HCT116 (cell line): Measurements from ENCODE around the gene ATP2C1. TPM values are rescaled to one million over a fixed set of nuclear protein-coding genes. Genes with fewer than 3 reads are reported as not detected.

ENCODE experiments used
- ATAC-seq: fragments of 200-7000 bp; cut with Tn5 transposase; 2 replicates; pipeline ENCODE4 v1.9.1; 2020; ENCODE audit warnings: mild to moderate bottlenecking, moderate library complexity
- BruUV-seq: library from RNA; stranded (reverse); fragments of 400-500 nt; replicated peaks from 2 replicates; lab custom pipeline; 2021; lab: Mats Ljungman, UMichigan
- CTCF ChIA-PET: fragments of 300-600 bp; sonication (Branson Sonifier 250); formaldehyde crosslinking; loops from one replicate; lab custom pipeline; 2021; ENCODE audit warnings: antibody characterized with exemption; lab: Charles Lee
- POLR2A ChIA-PET: fragments of 300-600, 350-600 bp; sonication (Branson Sonifier 250); formaldehyde crosslinking; loops from one replicate; lab custom pipeline; 2021; ENCODE audit warnings: antibody characterized with exemption; lab: Charles Lee
- RAD21 ChIA-PET, 2 experiments: fragments of 300-600 bp; sonication (Branson Sonifier 250); formaldehyde crosslinking; loops; one replicate each; lab custom pipeline; 2023; ENCODE audit warnings: low total read pairs in 2 of 2; ENCODE audit not compliant: uncharacterized antibody in 2 of 2, unreplicated experiment in 2 of 2, low non-redundant PET in 1 of 2; lab: Charles Lee
- DNase-seq: peaks from one replicate; pipeline ENCODE4 v3.0.0-alpha.2; 2010; ENCODE audit warnings: low read depth, low spot score
- H2AFZ ChIP-seq: fragments of 200-600 bp; shearing (Covaris generic), sonication (generic); 2 replicates; pipeline ENCODE4 v1.6.1; 2017; ENCODE audit warnings: low read depth, mixed run types, mixed read lengths, antibody characterized with exemption, low read length; ENCODE audit not compliant: poor library complexity, severe bottlenecking
- H3K27ac ChIP-seq: 2 replicates; pipeline ENCODE4 v1.5.1; 2012; ENCODE audit warnings: low read depth, low read length
- H3K27me3 ChIP-seq: fragments of 200-600 bp; sonication (generic); 2 replicates; pipeline ENCODE4 v1.6.1; 2016; ENCODE audit warnings: mixed run types, low read length, mixed read lengths; ENCODE audit not compliant: insufficient read depth
- H3K36me3 ChIP-seq, 2 experiments: fragments of 200-500 bp in 1 of 2; fragments of 200-600 bp in 1 of 2; sonication (Bioruptor generic) in 1 of 2; sonication (generic) in 1 of 2; 2 replicates each; pipeline versions ENCODE4 v1.5.1 to v1.6.1; 2014 to 2016; ENCODE audit warnings: low read length in 2 of 2, inconsistent platforms in 1 of 2, mixed read lengths in 1 of 2, mixed run types in 1 of 2; ENCODE audit not compliant: insufficient read depth in 2 of 2, control insufficient read depth in 1 of 2
- H3K4me1 ChIP-seq, 2 experiments: fragments of 200-600 bp in 1 of 2; sonication (generic) in 1 of 2; 2 replicates each; pipeline versions ENCODE4 v1.5.1 to v1.6.1; 2012 to 2017; ENCODE audit warnings: low read length in 2 of 2, inconsistent platforms in 1 of 2, mild to moderate bottlenecking in 1 of 2, mixed read lengths in 1 of 2, mixed run types in 1 of 2, moderate library complexity in 1 of 2; ENCODE audit not compliant: insufficient read depth in 2 of 2, control insufficient read depth in 1 of 2
- H3K4me2 ChIP-seq: fragments of 200-600 bp; sonication (generic); 2 replicates; pipeline ENCODE4 v1.6.1; 2017; ENCODE audit warnings: mixed run types, low read length, mixed read lengths
- H3K4me3 ChIP-seq, 2 experiments: fragments of 200-600 bp in 1 of 2; sonication (generic) in 1 of 2; replicated peaks in 1 of 2; 2 replicates each; pipeline ENCODE4 v1.5.1; 2011 to 2016; ENCODE audit warnings: low read length in 2 of 2, control low read depth in 1 of 2, low read depth in 1 of 2, mild to moderate bottlenecking in 1 of 2, mixed read lengths in 1 of 2, mixed run types in 1 of 2
- H3K79me2 ChIP-seq: fragments of 200-600 bp; sonication (generic); 2 replicates; pipeline ENCODE4 v1.6.1; 2017; ENCODE audit warnings: mild to moderate bottlenecking, mixed run types, low read length, moderate library complexity, mixed read lengths; ENCODE audit not compliant: insufficient read depth
- H3K9ac ChIP-seq: fragments of 200-600 bp; sonication (generic); 2 replicates; pipeline ENCODE4 v1.6.1; 2016; ENCODE audit warnings: low read length, mixed read lengths
- H3K9me2 ChIP-seq: fragments of 200-600 bp; sonication (generic), shearing (Covaris generic); 2 replicates; pipeline ENCODE4 v1.6.1; 2017; ENCODE audit warnings: mixed run types, mild to moderate bottlenecking, moderate library complexity; ENCODE audit not compliant: insufficient read depth
- H3K9me3 ChIP-seq, 2 experiments: fragments of 200-500 bp in 1 of 2; fragments of 200-600 bp in 1 of 2; sonication (Bioruptor generic) in 1 of 2; sonication (generic) in 1 of 2; 2 replicates each; pipeline ENCODE4 v1.6.1; 2014 to 2017; ENCODE audit warnings: low read length in 2 of 2, mixed read lengths in 2 of 2, inconsistent platforms in 1 of 2, low read depth in 1 of 2, mild to moderate bottlenecking in 1 of 2, mixed run types in 1 of 2, moderate library complexity in 1 of 2; ENCODE audit not compliant: control insufficient read depth in 1 of 2, insufficient read depth in 1 of 2
- H4K20me1 ChIP-seq: fragments of 200-600 bp; sonication (generic), shearing (Covaris generic); 2 replicates; pipeline ENCODE4 v1.6.1; 2017; ENCODE audit warnings: mixed run types, mild to moderate bottlenecking, moderate library complexity; ENCODE audit not compliant: insufficient read depth
- ATF3 ChIP-seq: IDR thresholded peaks from 2 replicates; pipeline ENCODE4 v1.6.1; 2012
- CBX3 ChIP-seq: IDR thresholded peaks from 2 replicates; pipeline ENCODE4 v1.6.1; 2012; ENCODE audit warnings: low read depth
- CEBPB ChIP-seq: IDR thresholded peaks from 2 replicates; pipeline ENCODE4 v1.6.1; 2012; ENCODE audit warnings: low read depth
- CTCF ChIP-seq, 3 experiments: fragments of 200-600 bp in 1 of 3; sonication (generic) in 1 of 3; IDR thresholded peaks in 2 of 3; conservative IDR thresholded peaks in 1 of 3; 2 replicates each; pipeline ENCODE4 v1.5.1; 2012 to 2017; ENCODE audit warnings: low read depth in 2 of 3, low read length in 2 of 3, antibody characterized with exemption in 1 of 3, borderline replicate concordance in 1 of 3, control low read depth in 1 of 3, mild to moderate bottlenecking in 1 of 3, mixed read lengths in 1 of 3, mixed run types in 1 of 3, moderate library complexity in 1 of 3; ENCODE audit not compliant: insufficient read depth in 1 of 3
- EGR1 ChIP-seq: IDR thresholded peaks from 2 replicates; pipeline ENCODE4 v1.6.1; 2012; ENCODE audit warnings: low read depth
- ELF1 ChIP-seq: IDR thresholded peaks from 2 replicates; pipeline ENCODE4 v1.6.1; 2012; ENCODE audit warnings: low read depth, borderline replicate concordance
- EZH2phosphoT487 ChIP-seq: fragments of 200-600 bp; IDR thresholded peaks from 2 replicates; pipeline ENCODE4 v1.6.1; 2018; ENCODE audit warnings: antibody characterized with exemption, borderline replicate concordance
- JUND ChIP-seq: IDR thresholded peaks from 2 replicates; pipeline ENCODE4 v1.6.1; 2012
- MAX ChIP-seq: IDR thresholded peaks from 2 replicates; pipeline ENCODE4 v1.6.1; 2012
- POLR2A ChIP-seq: IDR thresholded peaks from 2 replicates; pipeline ENCODE4 v1.7.0; 2011; ENCODE audit warnings: borderline replicate concordance; ENCODE audit not compliant: insufficient read depth, insufficient read length; ENCODE audit errors: extremely low read depth
- POLR2AphosphoS5 ChIP-seq: IDR thresholded peaks from 2 replicates; pipeline ENCODE4 v1.6.1; 2011; ENCODE audit warnings: mild to moderate bottlenecking, low read depth, low read length, moderate library complexity
- RAD21 ChIP-seq: IDR thresholded peaks from 2 replicates; pipeline ENCODE4 v1.6.1; 2012; ENCODE audit warnings: low read depth, mild to moderate bottlenecking
- REST ChIP-seq: IDR thresholded peaks from 2 replicates; pipeline ENCODE4 v1.6.1; 2012; ENCODE audit warnings: low read depth
- SP1 ChIP-seq: IDR thresholded peaks from 2 replicates; pipeline ENCODE4 v1.6.1; 2012; ENCODE audit warnings: low read depth
- TCF7L2 ChIP-seq: IDR thresholded peaks from 2 replicates; pipeline ENCODE4 v1.7.0; 2011; ENCODE audit warnings: borderline replicate concordance, inconsistent platforms; ENCODE audit not compliant: insufficient read depth, insufficient read length; ENCODE audit errors: extremely low read depth
- YY1 ChIP-seq: IDR thresholded peaks from 2 replicates; pipeline ENCODE4 v1.6.1; 2011; ENCODE audit warnings: low read length, low read depth, moderate library complexity, mild to moderate bottlenecking; ENCODE audit not compliant: insufficient replicate concordance; ENCODE audit errors: extremely low read depth
- ZBTB33 ChIP-seq: IDR thresholded peaks from 2 replicates; pipeline ENCODE4 v1.6.1; 2011; ENCODE audit warnings: mild to moderate bottlenecking, low read length, moderate library complexity; ENCODE audit not compliant: insufficient replicate concordance; ENCODE audit errors: extremely low read depth
- ZFX ChIP-seq: fragments of 450-650 bp; IDR thresholded peaks from 2 replicates; pipeline ENCODE4 v1.6.1; 2017
- ZNF274 ChIP-seq: fragments of 200-500 bp; sonication (Bioruptor generic); IDR thresholded peaks from 2 replicates; pipeline ENCODE4 v1.6.1; 2014; ENCODE audit warnings: mild to moderate bottlenecking, low read depth, low read length, inconsistent platforms
- intact Hi-C: fragments of 100-400 bp; cut with micrococcal nuclease; formaldehyde crosslinking; loops from 2 replicates; pipeline ENCODE4 v1.10.0; 2022
- total RNA-seq: library from RNA; stranded (reverse); gene quantifications from one replicate; pipeline ENCODE4 v1.2.1, GENCODE V29; 2021; ENCODE audit not compliant: unreplicated experiment

Gene ATP2C1
- total RNA-seq, 1 experiment from 2014 or later: 69.1 TPM

- no TSS peak for BruUV-seq
- no peaks in the 10 kb centered on the region for H3K4me1 ChIP-seq
- peaks cover 35% of the 10 kb centered on the region for H3K79me2 ChIP-seq
- no peaks in the 10 kb centered on the region for H3K9me3 ChIP-seq
- ATAC-seq: no peak
- H3K9ac ChIP-seq: no peak overlapping the region
- no peak overlapping the region for H3K4me2 ChIP-seq
- TF ChIP-seq SP1: no peak
- no peak for TF ChIP-seq CBX3
- no peak for TF ChIP-seq ZFX
- no peak for TF ChIP-seq POLR2AphosphoS5
- no peak for TF ChIP-seq CEBPB
- TF ChIP-seq EGR1: no peak
- no peak for TF ChIP-seq MAX
- no peak for TF ChIP-seq EZH2phosphoT487
- no peak for TF ChIP-seq RAD21
- no peak for TF ChIP-seq TCF7L2
- TF ChIP-seq ATF3: no peak
- TF ChIP-seq REST: no peak
- no peak for TF ChIP-seq ELF1
- no peak for TF ChIP-seq JUND
- TF ChIP-seq ZNF274: no peak
- TF ChIP-seq ZBTB33: no peak
- TF ChIP-seq CTCF (IDR thresholded peaks at IDR 0.05 in 2 of 3, conservative IDR thresholded peaks at IDR 0.05 in 1 of 3; ENCODE audit: borderline replicate concordance in 1 of 3, insufficient read depth in 1 of 3, low read depth in 2 of 3, low read length in 2 of 3): no peak
- TF ChIP-seq POLR2A: no peak
- TF ChIP-seq YY1: no peak
- 0 out of 2 replicates have a peak, but pooled peaks cover 8% of the 10 kb centered on the region for H4K20me1 ChIP-seq
- H3K4me3 ChIP-seq: no peak overlapping the region
- POLR2A ChIA-PET: no interaction called here
- RAD21 ChIA-PET: no interaction called here
- H3K27ac ChIP-seq: no peak overlapping the region
- no peak overlapping the region for H2AFZ ChIP-seq
- no peaks in the 10 kb centered on the region for H3K9me2 ChIP-seq
- intact Hi-C loops: no loop called here
- no peaks in the 10 kb centered on the region for H3K27me3 ChIP-seq
- CTCF ChIA-PET: no interaction called here
- DNase-seq: no peak
- peaks cover 0 to 5% of the 10 kb centered on the region in 2 experiments; a peak in 2 of 4 replicates for H3K36me3 ChIP-seq
These were observed 39.1 kb downstream of the ATP2C1 start for GRCh38 chr3:130932979-130933378.
